Measurements from ENCODE around the gene GALNT5.

The GALNT5 gene

DNA sequence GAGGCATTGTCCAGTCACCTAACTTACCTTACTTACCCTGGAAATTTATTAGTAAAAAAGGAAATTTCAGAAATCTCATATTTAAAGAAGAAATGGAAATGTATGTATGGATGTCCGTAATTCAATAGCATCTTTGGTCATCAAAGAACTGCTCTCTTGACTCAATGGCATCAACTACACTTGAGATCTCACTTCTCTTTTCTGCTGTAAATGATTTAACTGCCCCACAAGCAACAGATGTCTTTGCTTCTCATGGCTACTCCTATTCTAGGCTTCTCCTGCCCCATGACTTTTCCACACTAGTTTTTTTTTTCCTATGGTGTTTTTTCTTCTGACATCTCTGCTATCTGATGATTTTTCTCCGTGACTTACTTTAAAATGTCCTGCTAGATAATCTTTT lies 102.1 kb downstream of the GALNT5 start:
- no peak for DNase-seq (ENCODE audit: low read depth)
- no peak overlapping the region for H3K4me3 ChIP-seq (ENCODE audit: low read length)
- TF ChIP-seq, protein P1, sequence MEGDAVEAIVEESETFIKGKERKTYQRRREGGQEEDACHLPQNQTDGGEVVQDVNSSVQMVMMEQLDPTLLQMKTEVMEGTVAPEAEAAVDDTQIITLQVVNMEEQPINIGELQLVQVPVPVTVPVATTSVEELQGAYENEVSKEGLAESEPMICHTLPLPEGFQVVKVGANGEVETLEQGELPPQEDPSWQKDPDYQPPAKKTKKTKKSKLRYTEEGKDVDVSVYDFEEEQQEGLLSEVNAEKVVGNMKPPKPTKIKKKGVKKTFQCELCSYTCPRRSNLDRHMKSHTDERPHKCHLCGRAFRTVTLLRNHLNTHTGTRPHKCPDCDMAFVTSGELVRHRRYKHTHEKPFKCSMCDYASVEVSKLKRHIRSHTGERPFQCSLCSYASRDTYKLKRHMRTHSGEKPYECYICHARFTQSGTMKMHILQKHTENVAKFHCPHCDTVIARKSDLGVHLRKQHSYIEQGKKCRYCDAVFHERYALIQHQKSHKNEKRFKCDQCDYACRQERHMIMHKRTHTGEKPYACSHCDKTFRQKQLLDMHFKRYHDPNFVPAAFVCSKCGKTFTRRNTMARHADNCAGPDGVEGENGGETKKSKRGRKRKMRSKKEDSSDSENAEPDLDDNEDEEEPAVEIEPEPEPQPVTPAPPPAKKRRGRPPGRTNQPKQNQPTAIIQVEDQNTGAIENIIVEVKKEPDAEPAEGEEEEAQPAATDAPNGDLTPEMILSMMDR (IDR thresholded peaks at IDR 0.05; ENCODE audit: insufficient read depth, low read depth, low read length, missing control alignments): no peak

DNA sequence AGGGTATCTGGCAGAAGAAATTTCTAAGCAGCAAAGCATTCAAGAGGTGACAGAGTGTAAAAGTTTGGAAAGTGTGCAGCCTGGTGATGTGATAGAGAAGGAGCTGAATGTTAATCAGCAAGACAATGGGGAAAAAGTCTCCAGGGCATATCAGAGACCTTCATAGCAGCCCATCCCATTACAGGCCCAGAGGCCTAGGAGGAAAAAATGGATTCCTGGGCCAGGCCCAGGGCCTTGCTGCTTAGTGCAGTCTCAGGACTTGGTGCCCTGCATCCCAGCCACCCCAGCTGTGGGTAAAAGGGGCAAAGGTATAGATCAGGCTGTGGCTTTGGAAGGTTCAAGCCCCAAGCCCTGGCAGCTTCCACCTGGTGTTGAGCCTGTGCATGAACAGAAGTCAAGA lies 104.0 kb downstream of the GALNT5 start:
- H3K4me3 ChIP-seq (ENCODE audit: low read length): no peak overlapping the region
- DNase-seq (ENCODE audit: low read depth): no peak
- TF ChIP-seq, protein P1 (IDR thresholded peaks at IDR 0.05; ENCODE audit: insufficient read depth, low read depth, low read length, missing control alignments): no peak

DNA sequence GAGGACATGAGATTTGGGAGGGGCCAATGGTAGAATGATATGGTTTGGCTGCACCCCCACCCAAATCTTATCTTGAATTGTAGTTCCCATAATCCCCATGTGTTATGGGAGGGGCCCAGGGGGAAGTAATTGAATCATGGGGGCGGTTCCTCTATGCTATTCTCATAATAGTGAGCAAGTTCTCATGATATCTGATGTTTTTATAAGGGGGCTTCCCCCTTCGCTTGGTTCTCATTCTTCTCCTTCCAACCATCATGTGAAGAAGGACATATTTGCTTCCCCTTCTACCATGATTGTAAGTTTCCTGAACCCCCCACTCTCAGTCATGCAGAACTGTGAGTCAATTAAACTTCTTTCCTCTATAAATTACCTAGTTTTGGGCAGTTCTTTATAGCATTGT lies 105.1 kb downstream of the GALNT5 start:
- DNase-seq (ENCODE audit: low read depth): no peak
- no peak overlapping the region for H3K4me3 ChIP-seq (ENCODE audit: low read length)
- TF ChIP-seq, protein P1 (IDR thresholded peaks at IDR 0.05; ENCODE audit: insufficient read depth, low read depth, low read length, missing control alignments): no peak

DNA sequence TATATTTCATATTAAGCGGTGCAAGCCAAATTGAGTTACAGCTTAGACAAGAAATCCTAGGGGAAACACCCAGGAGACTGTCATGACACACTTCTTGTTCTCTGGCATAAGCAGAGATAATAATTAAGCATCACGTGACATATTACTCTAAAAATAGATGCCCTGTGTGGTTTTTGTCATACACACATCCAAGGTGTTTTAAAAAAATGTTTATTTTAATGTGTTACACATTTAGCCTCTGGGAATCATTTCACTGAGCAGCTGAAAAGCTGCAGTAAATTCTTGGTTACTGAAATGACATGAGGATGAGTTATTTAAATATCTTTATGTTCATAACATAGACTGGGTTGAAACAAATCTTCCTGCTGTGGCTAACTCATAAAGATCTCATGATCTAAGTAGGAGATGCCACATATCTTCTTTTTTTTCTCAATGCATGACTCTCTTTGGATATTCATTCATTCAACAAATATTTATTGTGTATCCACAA lies 106.2 kb downstream of the GALNT5 start:
- TF ChIP-seq, protein P1 (IDR thresholded peaks at IDR 0.05; ENCODE audit: insufficient read depth, low read depth, low read length, missing control alignments): no peak
- H3K4me3 ChIP-seq (ENCODE audit: low read length): no peak overlapping the region
- DNase-seq (ENCODE audit: low read depth): peak; percentile 4
